ENCODE measurements around the gene GBX1. TPM values are rescaled to one million over a fixed set of nuclear protein-coding genes. Genes with fewer than 3 reads are reported as not detected.

Gene GBX1
- total and polyA plus RNA-seq, 9 donors: 0.44 to 2.5 (median 1.5) TPM

DNA sequence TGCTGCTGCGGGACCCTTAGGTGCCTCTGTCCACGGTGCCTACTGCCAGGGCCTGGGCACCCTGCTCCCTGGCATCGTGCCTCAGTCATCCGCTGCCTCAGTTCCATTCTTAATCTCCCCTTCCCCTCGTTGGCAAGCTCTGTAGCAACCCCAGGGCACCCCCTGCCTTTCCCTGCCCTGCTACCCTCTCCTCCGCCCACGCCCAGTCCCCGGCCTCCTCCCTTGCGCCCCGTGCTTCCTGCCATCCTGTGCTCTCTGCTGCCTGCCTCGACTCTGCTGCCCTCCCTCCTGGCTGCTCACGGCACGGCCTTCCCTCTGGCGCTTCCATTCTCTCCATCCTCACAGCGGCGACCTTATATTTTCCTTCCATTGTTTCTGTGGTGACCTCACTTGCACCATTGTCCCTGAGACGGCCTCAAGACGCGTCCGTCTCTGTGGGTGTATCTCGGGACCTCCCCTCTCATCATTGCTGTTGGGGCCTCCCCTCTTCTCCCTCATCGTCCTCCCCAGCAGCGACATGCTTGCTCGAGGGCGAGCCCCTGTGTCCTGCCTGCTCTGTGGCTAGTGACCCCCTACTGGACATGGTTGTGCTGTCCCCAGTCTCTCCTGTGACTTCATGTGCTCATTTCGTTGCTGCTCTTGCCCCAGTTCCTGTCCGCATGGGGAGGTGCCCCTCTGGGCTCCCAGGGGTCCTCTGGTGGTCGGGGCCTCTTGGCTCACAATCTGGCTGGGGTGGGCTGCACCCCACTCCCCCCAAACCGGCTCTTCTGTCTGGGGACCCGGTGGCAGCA, 45.9 kb downstream of the GBX1 start:
- H3K27me3 ChIP-seq (ENCODE audit: control insufficient read depth, insufficient read depth, low read length): no peaks in the 10 kb centered on the region
- H3K4me1 ChIP-seq (ENCODE audit: control insufficient read depth, insufficient read depth, low read length): peaks cover 24% of the 10 kb centered on the region
- no peak overlapping the region for H3K4me3 ChIP-seq (ENCODE audit: low read length)
- peaks cover 77% of the 10 kb centered on the region for H3K36me3 ChIP-seq (ENCODE audit: control insufficient read depth, insufficient read depth, low read length)
- WGBS (ENCODE audit: insufficient coverage): 79% methylated on average over 30 of the region's 30 CpGs
- no peak overlapping the region for H3K27ac ChIP-seq (ENCODE audit: low read length)
- no peak for DNase-seq
- H3K9me3 ChIP-seq (replicated peaks; ENCODE audit: control insufficient read depth, low read depth, low read length): no peaks in the 10 kb centered on the region

GRCh38 chr7:151120896-151121295, 46.6 kb downstream of the GBX1 start:
- DNase-seq: no peak
- Histone ChIP-seq H3K4me1 (ENCODE audit: control insufficient read depth, insufficient read depth, low read length) (peaks cover 23% of the 10 kb centered on the region), H3K4me3 (ENCODE audit: low read length) (no peak overlapping the region), H3K36me3 (ENCODE audit: control insufficient read depth, insufficient read depth, low read length) (peaks cover 81% of the 10 kb centered on the region), H3K27ac (ENCODE audit: low read length) (no peak overlapping the region), H3K27me3 (ENCODE audit: control insufficient read depth, insufficient read depth, low read length) (no peaks in the 10 kb centered on the region), H3K9me3 (replicated peaks; ENCODE audit: control insufficient read depth, low read depth, low read length) (no peaks in the 10 kb centered on the region)
- 80% methylated on average over 22 of the region's 22 CpGs for WGBS (ENCODE audit: insufficient coverage)

DNA sequence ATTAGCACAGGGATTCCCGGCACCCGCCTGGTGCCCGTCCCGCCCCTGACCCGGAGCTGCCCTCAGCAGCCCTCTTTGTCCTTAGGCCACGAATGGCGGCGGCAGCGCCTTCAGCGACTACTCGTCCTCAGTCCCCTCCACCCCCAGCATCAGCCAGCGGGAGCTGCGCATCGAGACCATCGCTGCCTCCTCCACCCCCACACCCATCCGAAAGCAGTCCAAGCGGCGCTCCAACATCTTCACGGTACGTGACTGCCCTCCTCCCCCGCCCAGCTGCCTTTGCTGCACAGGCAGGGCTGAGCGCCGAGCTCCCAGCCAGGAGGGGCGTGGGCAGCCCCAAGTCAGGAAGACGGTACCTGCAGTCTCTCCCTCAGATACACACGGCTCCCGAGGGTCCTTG, 47.6 kb downstream of the GBX1 start:
- no peaks in the 10 kb centered on the region for H3K9me3 ChIP-seq (replicated peaks; ENCODE audit: control insufficient read depth, low read depth, low read length)
- 85% methylated on average over 27 of the region's 27 CpGs for WGBS (ENCODE audit: insufficient coverage)
- no peak for DNase-seq
- H3K4me1 ChIP-seq (ENCODE audit: control insufficient read depth, insufficient read depth, low read length): peaks cover 15% of the 10 kb centered on the region
- H3K36me3 ChIP-seq (ENCODE audit: control insufficient read depth, insufficient read depth, low read length): peaks cover 79% of the 10 kb centered on the region
- H3K27ac ChIP-seq (ENCODE audit: low read length): no peak overlapping the region
- no peak overlapping the region for H3K4me3 ChIP-seq (ENCODE audit: low read length)
- no peaks in the 10 kb centered on the region for H3K27me3 ChIP-seq (ENCODE audit: control insufficient read depth, insufficient read depth, low read length)

- no peak for DNase-seq
- H3K36me3 ChIP-seq (ENCODE audit: control insufficient read depth, insufficient read depth, low read length): peaks cover 73% of the 10 kb centered on the region
- WGBS (ENCODE audit: insufficient coverage): 98% methylated on average over 11 of the region's 13 CpGs
Measured at GRCh38 chr7:151119055-151119415, 48.5 kb downstream of the GBX1 start.

DNA sequence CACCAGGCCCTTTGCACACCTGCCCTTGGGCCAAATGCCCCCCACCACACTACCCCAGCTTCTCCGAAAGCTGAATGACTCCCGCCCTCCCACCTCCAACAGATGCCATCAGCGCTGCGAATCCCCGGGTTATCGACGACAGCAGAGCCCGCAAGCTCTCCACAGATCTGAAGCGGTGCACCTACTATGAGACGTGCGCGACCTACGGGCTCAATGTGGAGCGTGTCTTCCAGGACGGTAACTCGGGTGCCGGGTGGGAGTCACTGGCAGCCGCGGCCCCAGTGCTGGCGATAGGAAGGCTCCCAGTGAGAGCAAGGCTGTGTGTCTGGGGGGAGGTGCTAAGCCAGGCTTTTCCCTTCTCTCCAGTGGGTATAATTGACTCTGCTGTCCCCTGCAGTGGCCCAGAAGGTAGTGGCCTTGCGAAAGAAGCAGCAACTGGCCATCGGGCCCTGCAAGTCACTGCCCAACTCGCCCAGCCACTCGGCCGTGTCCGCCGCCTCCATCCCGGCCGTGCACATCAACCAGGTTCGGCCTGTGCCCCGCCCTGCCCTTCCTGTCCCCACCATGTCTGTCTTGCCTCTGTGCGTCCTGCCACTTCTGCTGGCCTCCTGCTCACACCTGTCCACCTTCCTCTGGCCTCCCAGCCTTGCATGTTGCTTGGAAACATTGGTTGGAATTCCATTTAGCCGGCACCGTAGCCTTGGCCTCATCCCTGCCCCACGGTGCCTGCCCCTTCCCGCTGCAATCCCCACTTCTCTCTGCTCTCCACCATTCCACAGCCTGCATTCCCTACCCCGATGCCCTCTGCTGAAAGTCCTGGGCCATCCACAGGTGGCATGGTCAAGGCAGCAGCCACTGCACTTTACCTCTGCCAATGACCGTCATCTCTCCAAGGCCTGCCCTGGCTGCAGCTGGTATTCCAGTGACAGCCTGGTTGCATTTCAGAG, 49.1 kb downstream of the GBX1 start:
- Histone ChIP-seq H3K9me3 (replicated peaks; ENCODE audit: control insufficient read depth, low read depth, low read length) (no peaks in the 10 kb centered on the region), H3K4me1 (ENCODE audit: control insufficient read depth, insufficient read depth, low read length) (peaks cover 17% of the 10 kb centered on the region), H3K4me3 (ENCODE audit: low read length) (no peak overlapping the region), H3K36me3 (ENCODE audit: control insufficient read depth, insufficient read depth, low read length) (peaks cover 71% of the 10 kb centered on the region), H3K27me3 (ENCODE audit: control insufficient read depth, insufficient read depth, low read length) (peaks cover 3% of the 10 kb centered on the region), H3K27ac (ENCODE audit: low read length) (no peak overlapping the region)
- DNase-seq: no peak
- 90% methylated on average over 37 of the region's 38 CpGs for WGBS (ENCODE audit: insufficient coverage)

More at GRCh38 chr7:151119055-151119415, 48.5 kb downstream of the GBX1 start:
- H3K9me3 ChIP-seq (replicated peaks; ENCODE audit: control insufficient read depth, low read depth, low read length): no peaks in the 10 kb centered on the region
- H3K27ac ChIP-seq (ENCODE audit: low read length): no peak overlapping the region
- peaks cover 11% of the 10 kb centered on the region for H3K4me1 ChIP-seq (ENCODE audit: control insufficient read depth, insufficient read depth, low read length)
- H3K27me3 ChIP-seq (ENCODE audit: control insufficient read depth, insufficient read depth, low read length): no peaks in the 10 kb centered on the region
- H3K4me3 ChIP-seq (ENCODE audit: low read length): no peak overlapping the region

GRCh38 chr7:151117565-151117964, 49.9 kb downstream of the GBX1 start:
- peaks cover 18% of the 10 kb centered on the region for H3K4me1 ChIP-seq (ENCODE audit: control insufficient read depth, insufficient read depth, low read length)
- peaks cover 3% of the 10 kb centered on the region for H3K27me3 ChIP-seq (ENCODE audit: control insufficient read depth, insufficient read depth, low read length)
- 92% methylated on average over 6 of the region's 12 CpGs for WGBS (ENCODE audit: insufficient coverage)
- H3K27ac ChIP-seq (ENCODE audit: low read length): no peak overlapping the region
- H3K36me3 ChIP-seq (ENCODE audit: control insufficient read depth, insufficient read depth, low read length): peaks cover 64% of the 10 kb centered on the region
- no peak overlapping the region for H3K4me3 ChIP-seq (ENCODE audit: low read length)
- DNase-seq: no peak
- no peaks in the 10 kb centered on the region for H3K9me3 ChIP-seq (replicated peaks; ENCODE audit: control insufficient read depth, low read depth, low read length)

DNA sequence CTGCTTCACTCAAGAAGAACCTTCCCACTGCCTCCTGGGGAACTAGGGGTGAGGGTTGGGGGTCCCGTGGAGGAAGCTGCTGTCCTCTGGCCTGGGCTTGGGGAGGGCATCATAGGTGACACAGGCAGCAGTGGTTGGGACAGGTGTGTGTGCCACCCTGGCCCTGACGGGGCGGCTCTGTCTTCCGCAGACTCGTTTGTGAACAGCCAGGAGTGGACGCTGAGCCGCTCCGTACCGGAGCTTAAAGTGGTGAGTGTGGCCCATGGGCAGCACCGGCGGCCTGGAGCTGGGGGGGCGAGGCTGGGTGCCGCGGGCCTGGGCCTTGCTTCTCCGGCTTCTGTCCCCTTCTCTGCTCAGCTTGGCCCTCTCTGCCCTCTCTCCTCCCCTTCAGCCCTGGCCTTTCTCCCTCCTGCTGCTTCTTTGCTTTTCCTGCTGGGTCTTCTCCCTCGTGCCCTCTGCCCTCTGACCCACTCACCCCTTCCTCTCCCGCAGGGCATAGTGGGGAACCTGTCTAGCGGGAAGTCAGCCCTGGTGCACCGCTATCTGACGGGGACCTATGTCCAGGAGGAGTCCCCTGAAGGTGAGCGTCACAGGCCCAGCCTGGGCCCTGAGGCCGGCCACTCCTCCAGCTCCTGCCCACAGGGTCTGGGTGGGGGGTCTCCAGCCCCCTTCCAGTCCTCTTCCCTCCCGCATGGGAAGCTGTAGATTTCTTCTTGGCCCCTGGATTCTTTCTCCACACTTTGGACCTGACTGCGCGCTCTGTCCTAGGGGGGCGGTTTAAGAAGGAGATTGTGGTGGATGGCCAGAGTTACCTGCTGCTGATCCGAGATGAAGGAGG, 50.7 kb downstream of the GBX1 start:
- Histone ChIP-seq H3K9me3 (replicated peaks; ENCODE audit: control insufficient read depth, low read depth, low read length) (no peaks in the 10 kb centered on the region), H3K4me1 (ENCODE audit: control insufficient read depth, insufficient read depth, low read length) (peaks cover 18% of the 10 kb centered on the region), H3K36me3 (ENCODE audit: control insufficient read depth, insufficient read depth, low read length) (peaks cover 64% of the 10 kb centered on the region), H3K4me3 (ENCODE audit: low read length) (no peak overlapping the region), H3K27ac (ENCODE audit: low read length) (no peak overlapping the region), H3K27me3 (ENCODE audit: control insufficient read depth, insufficient read depth, low read length) (peaks cover 3% of the 10 kb centered on the region)
- DNase-seq: no peak
- WGBS (ENCODE audit: insufficient coverage): 91% methylated on average over 17 of the region's 27 CpGs

- H3K27me3 ChIP-seq (ENCODE audit: control insufficient read depth, insufficient read depth, low read length): peaks cover 3% of the 10 kb centered on the region
- H3K9me3 ChIP-seq (replicated peaks; ENCODE audit: control insufficient read depth, low read depth, low read length): no peaks in the 10 kb centered on the region
- peaks cover 21% of the 10 kb centered on the region for H3K4me1 ChIP-seq (ENCODE audit: control insufficient read depth, insufficient read depth, low read length)
- H3K4me3 ChIP-seq (ENCODE audit: low read length): no peak overlapping the region
- 65% methylated on average over 10 of the region's 14 CpGs for WGBS (ENCODE audit: insufficient coverage)
- peaks cover 55% of the 10 kb centered on the region for H3K36me3 ChIP-seq (ENCODE audit: control insufficient read depth, insufficient read depth, low read length)
- no peak for DNase-seq
- H3K27ac ChIP-seq (ENCODE audit: low read length): no peak overlapping the region
Measured at GRCh38 chr7:151115836-151116418, 51.6 kb downstream of the GBX1 start.

DNA sequence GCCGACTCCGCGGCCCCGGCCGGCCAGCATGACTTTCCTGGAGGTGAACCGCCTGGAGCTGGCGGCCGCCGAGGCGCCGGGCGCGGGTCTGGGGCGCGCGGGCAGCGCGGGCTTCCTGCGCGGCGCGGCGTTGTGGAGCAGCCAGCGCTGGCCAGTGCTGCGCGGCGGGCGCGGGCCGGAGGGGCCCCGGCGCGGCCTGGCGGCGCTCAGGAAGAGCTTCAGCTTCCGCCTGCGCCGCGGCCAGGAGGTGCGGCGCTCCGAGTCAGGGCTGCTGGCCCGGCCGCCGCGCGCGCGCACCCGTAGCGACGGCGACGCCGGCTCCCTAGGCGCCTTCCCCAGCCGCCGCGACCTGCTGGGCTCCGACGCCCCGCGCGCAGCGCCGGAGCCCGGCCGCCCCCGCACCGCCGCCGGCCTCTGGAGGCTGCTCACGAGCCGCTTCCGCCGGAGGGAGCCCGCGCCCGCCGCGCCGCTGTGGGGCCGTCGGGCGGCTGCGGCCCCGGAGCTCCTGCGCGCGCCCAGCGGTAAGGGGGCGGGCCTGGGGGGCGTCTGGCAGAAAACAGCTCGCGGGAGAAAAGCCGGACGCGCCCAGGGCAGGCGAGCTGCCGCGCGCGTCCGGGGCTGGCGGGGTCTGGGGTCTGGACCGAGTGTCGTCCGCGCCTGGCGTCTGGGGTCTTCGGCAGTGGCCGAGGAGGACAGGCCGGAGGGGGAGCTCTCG, 52.2 kb downstream of the GBX1 start:
- Histone ChIP-seq H3K4me1 (ENCODE audit: control insufficient read depth, insufficient read depth, low read length) (peaks cover 27% of the 10 kb centered on the region), H3K36me3 (ENCODE audit: control insufficient read depth, insufficient read depth, low read length) (peaks cover 49% of the 10 kb centered on the region), H3K27me3 (ENCODE audit: control insufficient read depth, insufficient read depth, low read length) (peaks cover 3% of the 10 kb centered on the region), H3K4me3 (ENCODE audit: low read length) (no peak overlapping the region), H3K9me3 (replicated peaks; ENCODE audit: control insufficient read depth, low read depth, low read length) (no peaks in the 10 kb centered on the region), H3K27ac (ENCODE audit: low read length) (no peak overlapping the region)
- DNase-seq: peak; percentile 57
- 2% methylated on average over 114 of the region's 114 CpGs for WGBS (ENCODE audit: insufficient coverage)

All from muscle of leg (tissue), 11 donors.